ENCODE measurements around the gene DLK1. TPM values are rescaled to one million over a fixed set of nuclear protein-coding genes. Genes with fewer than 3 reads are reported as not detected.

Gene DLK1
- total and polyA plus RNA-seq, 2 of the 13 experiments (the other 11 are each of a cell fraction or from before 2014, with no cell fraction given), result 95.5 to 312 TPM

DNA sequence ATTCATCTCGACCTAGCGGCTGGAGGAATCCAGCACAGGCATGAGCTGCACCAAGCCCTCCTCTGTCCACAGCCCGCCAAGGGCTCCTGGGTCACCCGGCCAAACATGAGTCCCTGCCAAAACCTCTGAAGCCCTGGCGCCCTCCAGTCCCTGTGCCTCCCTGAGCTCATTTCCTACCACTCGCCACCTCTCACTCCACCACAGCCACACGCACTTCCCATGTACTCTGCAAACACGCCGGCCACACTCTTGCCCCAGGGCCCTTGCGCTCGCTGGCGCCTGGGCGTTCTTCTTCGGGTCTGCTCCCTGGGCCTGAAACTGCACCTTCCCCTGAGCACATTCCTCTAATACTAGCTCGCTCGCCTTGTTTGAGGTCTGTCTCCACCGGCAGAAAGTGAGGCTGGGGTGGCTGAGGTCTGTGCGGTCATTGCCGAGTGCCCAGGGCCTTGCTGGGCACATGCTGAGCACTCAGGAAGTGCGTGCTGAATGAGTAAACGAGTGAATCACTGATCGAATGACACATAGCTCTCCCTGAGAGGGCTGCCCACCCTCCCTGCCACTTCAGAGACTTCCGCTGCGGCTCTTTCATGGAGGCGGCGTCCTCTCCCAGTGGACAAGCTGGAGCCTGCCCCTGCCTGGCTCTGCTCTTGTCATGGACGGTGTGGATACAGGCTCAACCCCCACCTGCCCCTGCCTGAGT is 33.7 kb upstream of the DLK1 start:
- Histone ChIP-seq H3K9ac (ENCODE audit: insufficient read depth, low read depth, low read length) (no peak overlapping the region; the same call in 1 of the 2 replicates), H3K79me2 (ENCODE audit: insufficient read depth, low read length) (no peaks in the 10 kb centered on the region), H3K27ac (ENCODE audit: extremely low read length, insufficient read depth, low read length) (peak overlapping the region; percentile 32), H3K9me3 (ENCODE audit: low read length) (no peaks in the 10 kb centered on the region), H3K4me2 (ENCODE audit: low read depth, low read length) (peak overlapping the region; percentile 5; the same call in 1 of the 2 replicates), H3K4me3 (replicated peaks in 1 of 3; ENCODE audit: insufficient read depth in 1 of 3, low read depth in 2 of 3, low read length in 3 of 3) (no peak overlapping the region; a peak in 1 of 6 replicates), H3K4me1 (ENCODE audit: insufficient read depth, low read length) (peaks cover 73% of the 10 kb centered on the region), H2AFZ (ENCODE audit: low read length) (no peak overlapping the region), H4K20me1 (ENCODE audit: insufficient read depth, low read length) (no peaks in the 10 kb centered on the region), H3K27me3 (ENCODE audit: control insufficient read depth in 1 of 2, insufficient read depth in 2 of 2, low read length in 2 of 2) (no peaks in the 10 kb centered on the region), H3K36me3 (replicated peaks in 1 of 2; ENCODE audit: control insufficient read depth in 1 of 2, insufficient read depth in 2 of 2, low read length in 2 of 2) (no peaks in the 10 kb centered on the region)
- ChIA-PET POLR2A (interaction anchor here (1.3 to 2.6 kb wide), 7 partner anchors 8 to 208 kb away, joined by 5 to 13 read pairs (median 7); no protein-coding TSS in a partner anchor), CTCF (ENCODE audit: low intra/inter-chr PET ratio, low total read pairs) (no interaction called here)
- FAIRE-seq (no peak), DNase-seq (ENCODE audit: low spot score) (peak; percentile 65), ATAC-seq (peak; percentile 64)
- BruUV-seq (replicated peaks), result no TSS peak
- intact Hi-C loops (cut with micrococcal nuclease; ENCODE audit: unreplicated experiment), result no loop called here
- WGBS (ENCODE audit: low lambda C conversion rate), result 78% methylated on average over 22 of the region's 27 CpGs
- in situ Hi-C loops (cut with HindIII; ENCODE audit: extremely low pct_ligation_motif_present, low pct_unique_long_range_greater_than_20kb), result no loop called here
- peak; percentile 10; the same call in 1 of the 2 replicates for TF ChIP-seq HDAC2 (CRISPR knock-in tag; IDR thresholded peaks at IDR 0.05)
- no peak for TF ChIP-seq E2F1 (CRISPR knock-in tag; IDR thresholded peaks at IDR 0.05)
- TF ChIP-seq MED1 (CRISPR knock-in tag; IDR thresholded peaks at IDR 0.05), result peak; percentile 77
- TF ChIP-seq SAP130 (CRISPR knock-in tag; IDR thresholded peaks at IDR 0.05; ENCODE audit: low read depth), result peak; percentile 59; the same call in 1 of the 2 replicates
- TF ChIP-seq, protein P1, sequence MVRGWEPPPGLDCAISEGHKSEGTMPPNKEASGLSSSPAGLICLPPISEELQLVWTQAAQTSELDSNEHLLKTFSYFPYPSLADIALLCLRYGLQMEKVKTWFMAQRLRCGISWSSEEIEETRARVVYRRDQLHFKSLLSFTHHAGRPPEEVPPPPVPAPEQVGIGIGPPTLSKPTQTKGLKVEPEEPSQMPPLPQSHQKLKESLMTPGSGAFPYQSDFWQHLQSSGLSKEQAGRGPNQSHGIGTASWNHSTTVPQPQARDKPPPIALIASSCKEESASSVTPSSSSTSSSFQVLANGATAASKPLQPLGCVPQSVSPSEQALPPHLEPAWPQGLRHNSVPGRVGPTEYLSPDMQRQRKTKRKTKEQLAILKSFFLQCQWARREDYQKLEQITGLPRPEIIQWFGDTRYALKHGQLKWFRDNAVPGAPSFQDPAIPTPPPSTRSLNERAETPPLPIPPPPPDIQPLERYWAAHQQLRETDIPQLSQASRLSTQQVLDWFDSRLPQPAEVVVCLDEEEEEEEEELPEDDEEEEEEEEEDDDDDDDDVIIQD (CRISPR knock-in tag; IDR thresholded peaks at IDR 0.05; ENCODE audit: low read depth), result peak; percentile 58; the same call in 1 of the 2 replicates
- TF ChIP-seq ZNF773 (CRISPR knock-in tag; IDR thresholded peaks at IDR 0.05; ENCODE audit: borderline replicate concordance), result no peak
- peak; percentile 41; the same call in 1 of the 2 replicates for TF ChIP-seq KDM5B (CRISPR knock-in tag; IDR thresholded peaks at IDR 0.05; ENCODE audit: borderline replicate concordance)
- TF ChIP-seq, protein P2, sequence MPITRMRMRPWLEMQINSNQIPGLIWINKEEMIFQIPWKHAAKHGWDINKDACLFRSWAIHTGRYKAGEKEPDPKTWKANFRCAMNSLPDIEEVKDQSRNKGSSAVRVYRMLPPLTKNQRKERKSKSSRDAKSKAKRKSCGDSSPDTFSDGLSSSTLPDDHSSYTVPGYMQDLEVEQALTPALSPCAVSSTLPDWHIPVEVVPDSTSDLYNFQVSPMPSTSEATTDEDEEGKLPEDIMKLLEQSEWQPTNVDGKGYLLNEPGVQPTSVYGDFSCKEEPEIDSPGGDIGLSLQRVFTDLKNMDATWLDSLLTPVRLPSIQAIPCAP (CRISPR knock-in tag; IDR thresholded peaks at IDR 0.05; ENCODE audit: low read depth), result no peak
- TF ChIP-seq, protein P3, sequence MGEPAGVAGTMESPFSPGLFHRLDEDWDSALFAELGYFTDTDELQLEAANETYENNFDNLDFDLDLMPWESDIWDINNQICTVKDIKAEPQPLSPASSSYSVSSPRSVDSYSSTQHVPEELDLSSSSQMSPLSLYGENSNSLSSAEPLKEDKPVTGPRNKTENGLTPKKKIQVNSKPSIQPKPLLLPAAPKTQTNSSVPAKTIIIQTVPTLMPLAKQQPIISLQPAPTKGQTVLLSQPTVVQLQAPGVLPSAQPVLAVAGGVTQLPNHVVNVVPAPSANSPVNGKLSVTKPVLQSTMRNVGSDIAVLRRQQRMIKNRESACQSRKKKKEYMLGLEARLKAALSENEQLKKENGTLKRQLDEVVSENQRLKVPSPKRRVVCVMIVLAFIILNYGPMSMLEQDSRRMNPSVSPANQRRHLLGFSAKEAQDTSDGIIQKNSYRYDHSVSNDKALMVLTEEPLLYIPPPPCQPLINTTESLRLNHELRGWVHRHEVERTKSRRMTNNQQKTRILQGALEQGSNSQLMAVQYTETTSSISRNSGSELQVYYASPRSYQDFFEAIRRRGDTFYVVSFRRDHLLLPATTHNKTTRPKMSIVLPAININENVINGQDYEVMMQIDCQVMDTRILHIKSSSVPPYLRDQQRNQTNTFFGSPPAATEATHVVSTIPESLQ (CRISPR knock-in tag; conservative IDR thresholded peaks at IDR 0.05), result no peak
- TF ChIP-seq U2AF2 (IDR thresholded peaks at IDR 0.05; ENCODE audit: low read depth, low read length), result no peak
- peak; percentile 73; the same call in 1 of the 2 replicates for TF ChIP-seq SRY (CRISPR knock-in tag; IDR thresholded peaks at IDR 0.05)
- TF ChIP-seq SP2 (CRISPR knock-in tag; IDR thresholded peaks at IDR 0.05), result no peak
- peak; percentile 79 for TF ChIP-seq BHLHE40 (IDR thresholded peaks at IDR 0.05; ENCODE audit: low read length)
- TF ChIP-seq, protein P4, sequence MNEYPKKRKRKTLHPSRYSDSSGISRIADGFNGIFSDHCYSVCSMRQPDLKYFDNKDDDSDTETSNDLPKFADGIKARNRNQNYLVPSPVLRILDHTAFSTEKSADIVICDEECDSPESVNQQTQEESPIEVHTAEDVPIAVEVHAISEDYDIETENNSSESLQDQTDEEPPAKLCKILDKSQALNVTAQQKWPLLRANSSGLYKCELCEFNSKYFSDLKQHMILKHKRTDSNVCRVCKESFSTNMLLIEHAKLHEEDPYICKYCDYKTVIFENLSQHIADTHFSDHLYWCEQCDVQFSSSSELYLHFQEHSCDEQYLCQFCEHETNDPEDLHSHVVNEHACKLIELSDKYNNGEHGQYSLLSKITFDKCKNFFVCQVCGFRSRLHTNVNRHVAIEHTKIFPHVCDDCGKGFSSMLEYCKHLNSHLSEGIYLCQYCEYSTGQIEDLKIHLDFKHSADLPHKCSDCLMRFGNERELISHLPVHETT (CRISPR knock-in tag; conservative IDR thresholded peaks at IDR 0.05), result no peak
- 0 out of 2 replicates have a peak, but pooled peaks have one; percentile 6 for TF ChIP-seq FOXK1 (CRISPR knock-in tag; IDR thresholded peaks at IDR 0.05; ENCODE audit: borderline replicate concordance, low read depth)
- 0 out of 2 replicates have a peak, but pooled peaks have one; percentile 16 for TF ChIP-seq MTA1 (CRISPR knock-in tag; IDR thresholded peaks at IDR 0.05; ENCODE audit: borderline replicate concordance)
- peak; percentile 8 for TF ChIP-seq HNRNPLL (IDR thresholded peaks at IDR 0.05; ENCODE audit: low read depth, low read length, poor library complexity, severe bottlenecking)
